Left ventricle myocardium superior (tissue), 1 donor: ENCODE measurements around the gene TMEM181. TPM values are rescaled to one million over a fixed set of nuclear protein-coding genes. Genes with fewer than 3 reads are reported as not detected.
A peak's percentile ranks its signal among the peaks of the same experiment; 100 is the strongest.
"Not testable (repeated sequence)": the region's sequence is repeated elsewhere in the genome, so short reads cannot be mapped to it uniquely, and the experiment has no call there.

ENCODE experiments used
- ATAC-seq: fragments of 200-7000 bp; cut with Tn5 transposase; one replicate; pipeline ENCODE4 v1.9.1; 2020; ENCODE audit warnings: mild to moderate bottlenecking, moderate library complexity
- DNase-seq: peaks from one replicate; pipeline ENCODE4 v3.0.0-alpha.2; 2020
- intact Hi-C: fragments of 100-400 bp; cut with micrococcal nuclease; formaldehyde crosslinking; loops from one replicate; pipeline ENCODE4 v1.11.0; 2022
- total RNA-seq: library from RNA; stranded (reverse); fragmentation: NEBNext Ultra II Directional; extraction: Animal tissue kit (Norgen Biotek cat#: 25700); gene quantifications from one replicate; pipeline ENCODE4 v1.2.1, GENCODE V29; 2021
- donor health status: DM: no; HTN: yes; CAD: no; lungs with severe emphysema.

The TMEM181 gene
- total RNA-seq, 1 donor from 2014 or later: 9.6 TPM

GRCh38 chr6:158536084-158536890 is 23.6 kb upstream of the TMEM181 start:
- peak; percentile 81 for ATAC-seq
- DNase-seq: peak; percentile 82

GRCh38 chr6:158536891-158537798 is 22.7 kb upstream of the TMEM181 start:
- ATAC-seq (peak; percentile 37), DNase-seq (no peak)
- intact Hi-C loops: no loop called here

More at GRCh38 chr6:158536084-158536890, 23.6 kb upstream of the TMEM181 start:
- intact Hi-C loops: no loop called here

GRCh38 chr6:158538741-158539140 is 21.1 kb upstream of the TMEM181 start:
- ATAC-seq (no peak), DNase-seq (no peak)
- intact Hi-C loops: no loop called here

GRCh38 chr6:158539413-158539812 is 20.5 kb upstream of the TMEM181 start:
- DNase-seq (no peak), ATAC-seq (no peak)
- intact Hi-C loops: no loop called here

- ATAC-seq (no peak), DNase-seq (no peak)
These were observed 20.0 kb upstream of the TMEM181 start for GRCh38 chr6:158539881-158540280.

GRCh38 chr6:158543606-158544185 is 16.2 kb upstream of the TMEM181 start:
- no peak for ATAC-seq
- intact Hi-C loops: no loop called here
- DNase-seq: no peak

More at GRCh38 chr6:158539881-158540280, 20.0 kb upstream of the TMEM181 start:
- intact Hi-C loops: no loop called here

GRCh38 chr6:158544428-158544827 is 15.5 kb upstream of the TMEM181 start:
- ATAC-seq: no peak
- intact Hi-C loops: no loop called here

GRCh38 chr6:158545043-158545966 is 14.6 kb upstream of the TMEM181 start:
- ATAC-seq: no peak
- intact Hi-C loops: no loop called here
- no peak for DNase-seq

More at GRCh38 chr6:158544428-158544827, 15.5 kb upstream of the TMEM181 start:
- DNase-seq: no peak

- DNase-seq (no peak), ATAC-seq (no peak)
- intact Hi-C loops: no loop called here
These were observed 11.3 kb upstream of the TMEM181 start for GRCh38 chr6:158548418-158549161.

- ATAC-seq: no peak
- intact Hi-C loops: no loop called here
These were observed 7.7 kb upstream of the TMEM181 start for GRCh38 chr6:158552055-158552795.

GRCh38 chr6:158552796-158553138 is 7.1 kb upstream of the TMEM181 start:
- no peak for ATAC-seq
- DNase-seq: no peak
- intact Hi-C loops: no loop called here

More at GRCh38 chr6:158552055-158552795, 7.7 kb upstream of the TMEM181 start:
- DNase-seq: no peak

GRCh38 chr6:158554611-158555361 is 5.1 kb upstream of the TMEM181 start:
- ATAC-seq: no peak
- intact Hi-C loops: no loop called here
- no peak for DNase-seq

- DNase-seq (no peak), ATAC-seq (no peak)
- intact Hi-C loops: no loop called here
These were observed 3.8 kb upstream of the TMEM181 start for GRCh38 chr6:158556113-158556512.

GRCh38 chr6:158557110-158557509 is 2.8 kb upstream of the TMEM181 start:
- intact Hi-C loops, ATAC-seq, DNase-seq: not testable (repeated sequence)

GRCh38 chr6:158557927-158558326 is 2.0 kb upstream of the TMEM181 start:
- DNase-seq: no peak
- intact Hi-C loops: no loop called here
- no peak for ATAC-seq

GRCh38 chr6:158558415-158559306 is 1.2 kb upstream of the TMEM181 start:
- no peak for DNase-seq
- ATAC-seq: no peak
- intact Hi-C loops: no loop called here
